ES-I3 (cell line): ENCODE measurements around the gene FGD3.

Experiments used
- H3K36me3 ChIP-seq: 2 replicates; pipeline ENCODE4 v1.6.1; 2013; ENCODE audit warnings: mild to moderate bottlenecking, low read length, control low read depth, moderate library complexity; ENCODE audit not compliant: insufficient read depth
- H3K4me1 ChIP-seq: 2 replicates; pipeline ENCODE4 v1.6.1; 2013; ENCODE audit warnings: mild to moderate bottlenecking, control low read depth, low read length; ENCODE audit not compliant: insufficient read depth
- H3K9ac ChIP-seq: 2 replicates; pipeline ENCODE4 v1.6.1; 2013; ENCODE audit warnings: low read depth, mild to moderate bottlenecking, low read length, moderate library complexity
- H3K9me3 ChIP-seq: 2 replicates; pipeline ENCODE4 v1.6.1; 2013; ENCODE audit warnings: mild to moderate bottlenecking, low read length, moderate library complexity; ENCODE audit not compliant: control insufficient read depth, insufficient read depth

FGD3 gene

GRCh38 chr9:92965061-92965758 is 17.9 kb downstream of the FGD3 start:
- peaks cover 19% of the 10 kb centered on the region; the same call in 1 of the 2 replicates for H3K4me1 ChIP-seq
- H3K36me3 ChIP-seq = no peaks in the 10 kb centered on the region
- no peak overlapping the region for H3K9ac ChIP-seq
- H3K9me3 ChIP-seq = peaks cover 9% of the 10 kb centered on the region; the same call in 1 of the 2 replicates

GRCh38 chr9:92965759-92966517 is 18.6 kb downstream of the FGD3 start:
- peaks cover 9% of the 10 kb centered on the region; the same call in 1 of the 2 replicates for H3K9me3 ChIP-seq
- H3K36me3 ChIP-seq = no peaks in the 10 kb centered on the region
- H3K4me1 ChIP-seq = peaks cover 24% of the 10 kb centered on the region; the same call in 1 of the 2 replicates
- no peak overlapping the region for H3K9ac ChIP-seq

DNA sequence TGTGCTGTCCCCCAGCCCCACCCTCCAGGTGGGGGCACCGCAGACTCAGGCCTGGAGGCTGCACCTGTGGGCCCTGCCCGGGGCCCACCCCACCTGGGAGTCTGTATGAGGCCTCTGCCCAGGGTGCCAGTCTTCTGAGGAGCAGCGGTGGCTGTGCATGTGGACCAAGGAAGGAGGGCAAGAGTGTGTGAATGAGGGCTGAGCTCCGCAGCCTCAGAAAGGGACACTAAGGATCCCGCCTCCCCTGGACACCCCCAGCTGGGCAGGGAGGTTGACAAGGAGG is 19.1 kb downstream of the FGD3 start:
- no peak overlapping the region for H3K9ac ChIP-seq
- peaks cover 5% of the 10 kb centered on the region; the same call in 1 of the 2 replicates for H3K9me3 ChIP-seq
- H3K36me3 ChIP-seq = no peaks in the 10 kb centered on the region
- H3K4me1 ChIP-seq = peaks cover 29% of the 10 kb centered on the region; the same call in 1 of the 2 replicates

DNA sequence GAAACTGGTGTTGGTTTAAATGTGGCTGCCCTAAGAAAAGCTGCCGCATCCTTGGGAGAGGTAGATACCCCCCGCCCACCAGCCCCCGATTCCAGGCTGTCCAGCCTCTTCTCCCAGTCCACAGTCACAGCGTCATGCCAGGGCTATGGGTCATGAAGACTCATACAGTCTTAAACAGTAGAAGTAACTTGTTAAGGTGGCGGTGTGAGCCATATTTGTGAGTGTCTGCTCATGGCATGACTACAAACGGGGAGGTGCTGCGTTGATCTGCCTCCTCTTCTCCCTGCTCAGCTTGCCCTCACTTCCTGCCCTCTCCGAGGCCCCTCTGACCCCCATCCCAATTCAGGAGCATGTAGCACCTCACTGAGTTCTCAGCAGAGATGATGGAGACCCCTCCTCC is 20.8 kb downstream of the FGD3 start:
- Histone ChIP-seq H3K4me1 (peaks cover 34% of the 10 kb centered on the region; the same call in 1 of the 2 replicates), H3K9me3 (no peaks in the 10 kb centered on the region), H3K9ac (no peak overlapping the region), H3K36me3 (no peaks in the 10 kb centered on the region)

- Histone ChIP-seq H3K4me1 (peaks cover 36% of the 10 kb centered on the region; the same call in 1 of the 2 replicates), H3K9ac (no peak overlapping the region), H3K9me3 (no peaks in the 10 kb centered on the region), H3K36me3 (no peaks in the 10 kb centered on the region)
These were observed 22.5 kb downstream of the FGD3 start for GRCh38 chr9:92969516-92970466.

DNA sequence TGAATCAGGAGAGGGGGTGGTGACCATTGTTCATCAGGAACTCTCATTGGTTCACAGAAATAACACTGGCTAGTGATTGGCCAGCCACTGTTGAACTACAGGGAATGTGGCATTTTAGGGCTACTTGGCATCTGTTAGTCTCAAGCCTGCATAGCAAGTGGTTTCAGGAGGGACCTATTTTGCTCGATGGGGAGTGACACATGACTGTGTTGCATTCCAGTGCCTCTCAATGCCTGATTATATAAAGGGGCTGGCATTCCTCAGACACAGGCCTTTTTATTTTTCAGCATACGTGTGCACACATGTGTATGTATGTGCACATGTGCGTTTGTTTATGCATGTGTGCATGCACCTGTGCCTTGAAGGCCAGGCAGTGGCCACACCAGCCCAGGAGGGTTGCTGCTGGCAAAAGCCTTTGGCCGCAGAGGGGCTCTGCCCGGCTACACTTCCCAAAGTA is 23.2 kb downstream of the FGD3 start:
- Histone ChIP-seq H3K9ac (no peak overlapping the region), H3K9me3 (no peaks in the 10 kb centered on the region), H3K4me1 (peaks cover 36% of the 10 kb centered on the region; the same call in 1 of the 2 replicates), H3K36me3 (no peaks in the 10 kb centered on the region)

DNA sequence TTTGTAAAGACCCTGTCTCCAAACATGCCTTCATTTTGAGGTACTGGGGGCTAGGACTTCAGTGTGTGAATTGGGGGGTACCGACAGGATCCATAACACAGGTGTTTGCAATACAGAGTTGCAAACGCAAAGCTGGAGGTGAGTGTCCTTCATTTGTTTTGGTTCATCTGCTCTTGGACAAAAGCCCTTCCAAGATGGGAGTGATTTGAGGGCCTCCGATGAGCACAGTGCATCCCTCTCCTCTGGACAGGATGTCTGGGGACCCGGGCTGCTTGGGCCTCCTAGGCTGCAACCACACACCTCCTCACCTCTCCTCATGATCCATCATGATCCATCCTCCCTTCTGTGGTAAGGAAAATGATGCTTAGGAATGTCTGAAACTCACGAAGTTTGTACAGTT is 23.8 kb downstream of the FGD3 start:
- peaks cover 36% of the 10 kb centered on the region; the same call in 1 of the 2 replicates for H3K4me1 ChIP-seq
- no peaks in the 10 kb centered on the region for H3K9me3 ChIP-seq
- no peak overlapping the region for H3K9ac ChIP-seq
- H3K36me3 ChIP-seq = no peaks in the 10 kb centered on the region

DNA sequence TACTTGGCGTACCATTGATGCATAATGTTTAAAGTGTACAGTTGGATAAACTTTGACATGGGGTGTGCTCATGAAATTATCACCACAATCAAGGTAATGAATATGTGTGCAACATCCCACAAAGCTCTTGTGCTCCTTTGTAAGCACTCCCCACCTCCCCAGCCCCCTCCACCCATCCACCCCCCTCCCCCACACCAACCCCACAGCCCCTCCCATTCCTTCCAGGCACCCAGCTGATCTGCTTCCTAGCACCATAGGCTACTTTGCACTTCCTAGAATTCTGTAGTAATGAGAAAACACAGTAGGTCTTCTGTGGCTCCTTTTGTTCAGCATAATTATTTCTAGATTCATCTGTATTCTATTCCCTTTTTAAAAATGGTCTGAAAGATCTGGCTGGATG is 24.5 kb downstream of the FGD3 start:
- Histone ChIP-seq H3K36me3 (no peaks in the 10 kb centered on the region), H3K9me3 (no peaks in the 10 kb centered on the region), H3K9ac (no peak overlapping the region), H3K4me1 (peaks cover 36% of the 10 kb centered on the region; the same call in 1 of the 2 replicates)

GRCh38 chr9:92973700-92974099 is 26.4 kb downstream of the FGD3 start:
- H3K9ac ChIP-seq = no peak overlapping the region
- H3K9me3 ChIP-seq = no peaks in the 10 kb centered on the region
- no peaks in the 10 kb centered on the region for H3K36me3 ChIP-seq
- H3K4me1 ChIP-seq = peaks cover 33% of the 10 kb centered on the region; the same call in 1 of the 2 replicates

GRCh38 chr9:92974161-92974661 is 26.9 kb downstream of the FGD3 start:
- H3K9ac ChIP-seq = no peak overlapping the region
- no peaks in the 10 kb centered on the region for H3K36me3 ChIP-seq
- H3K9me3 ChIP-seq = no peaks in the 10 kb centered on the region
- peaks cover 29% of the 10 kb centered on the region; the same call in 1 of the 2 replicates for H3K4me1 ChIP-seq

DNA sequence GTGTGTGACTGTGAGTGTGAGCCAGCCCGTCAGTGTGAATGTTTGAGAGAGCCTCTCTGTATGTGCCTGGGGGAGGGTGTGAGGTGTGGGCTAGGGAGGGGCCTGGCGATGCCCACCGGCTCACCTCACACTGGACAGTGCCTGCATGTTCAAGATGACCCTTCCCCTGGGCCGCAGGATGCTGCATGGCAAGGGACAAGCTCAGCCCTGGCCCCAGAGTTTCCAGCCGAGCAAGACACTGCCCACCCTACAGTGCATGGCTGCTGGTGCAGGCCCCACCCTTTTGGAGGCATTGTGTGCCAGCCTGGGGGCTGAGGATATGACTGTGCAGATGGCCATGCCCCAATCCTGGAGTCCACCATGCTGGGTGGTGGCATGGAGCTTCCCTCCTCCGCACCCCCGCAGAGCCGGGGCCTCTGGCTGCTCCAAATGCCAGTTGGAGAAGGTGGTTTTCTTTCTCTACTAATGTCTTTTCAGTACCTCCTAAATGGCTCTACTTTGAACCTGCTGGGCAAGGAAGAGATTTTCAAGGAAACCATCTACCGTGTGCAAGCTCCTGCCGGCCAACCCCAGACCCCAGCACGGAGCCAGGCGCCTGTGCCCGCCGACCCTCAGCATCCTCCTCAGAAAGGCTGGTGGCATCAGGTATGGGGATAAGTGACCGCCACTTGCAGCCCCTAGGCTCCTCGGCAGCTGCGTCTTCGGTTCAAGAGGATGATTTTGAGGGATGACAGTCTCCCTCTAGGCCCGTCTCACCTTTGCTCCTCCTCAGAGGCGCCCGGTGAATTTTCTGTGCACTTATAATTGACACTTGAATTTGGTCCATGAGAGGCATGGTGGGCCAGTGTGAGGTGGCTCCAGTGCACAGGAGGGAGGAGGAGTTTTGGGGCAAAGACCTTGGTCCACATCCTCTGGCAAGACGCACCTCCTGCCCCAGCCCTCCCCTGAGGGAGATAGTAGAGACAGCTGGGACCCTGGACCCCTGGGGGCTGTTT is 27.7 kb downstream of the FGD3 start:
- H3K36me3 ChIP-seq = no peaks in the 10 kb centered on the region
- peaks cover 21% of the 10 kb centered on the region; the same call in 1 of the 2 replicates for H3K4me1 ChIP-seq
- no peak overlapping the region for H3K9ac ChIP-seq
- no peaks in the 10 kb centered on the region for H3K9me3 ChIP-seq

DNA sequence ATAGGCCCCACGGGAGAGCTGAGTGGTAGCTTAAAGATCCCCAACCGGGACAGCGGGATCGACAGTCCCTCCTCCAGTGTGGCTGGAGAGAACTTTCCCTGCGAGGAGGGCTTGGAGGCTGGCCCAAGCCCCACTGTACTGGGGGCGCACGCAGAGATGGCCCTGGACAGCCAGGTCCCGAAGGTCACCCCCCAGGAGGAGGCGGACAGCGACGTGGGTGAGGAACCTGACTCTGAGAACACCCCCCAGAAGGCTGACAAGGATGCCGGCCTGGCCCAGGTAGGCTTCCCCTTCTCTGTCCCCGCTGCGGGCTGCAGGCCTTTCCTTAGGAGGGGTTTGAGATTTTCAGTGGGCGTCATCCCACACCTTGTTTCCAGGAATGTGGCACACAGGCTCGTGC is 29.1 kb downstream of the FGD3 start:
- Histone ChIP-seq H3K4me1 (peaks cover 10% of the 10 kb centered on the region; the same call in 1 of the 2 replicates), H3K9ac (no peak overlapping the region), H3K36me3 (no peaks in the 10 kb centered on the region), H3K9me3 (no peaks in the 10 kb centered on the region)

GRCh38 chr9:92977279-92977678 is 30.0 kb downstream of the FGD3 start:
- Histone ChIP-seq H3K4me1 (0 out of 2 replicates have a peak, but pooled peaks cover 8% of the 10 kb centered on the region), H3K36me3 (no peaks in the 10 kb centered on the region), H3K9me3 (0 out of 2 replicates have a peak, but pooled peaks cover 2% of the 10 kb centered on the region), H3K9ac (no peak overlapping the region)
